GM12891 (cell line): ENCODE results near the gene GNAQ.

Experiments used
- POLR2A ChIP-seq: IDR thresholded peaks from 2 replicates; pipeline ENCODE4 v1.6.1; 2011; ENCODE audit warnings: low read depth, low read length, control low read depth
- POLR2AphosphoS5 ChIP-seq: IDR thresholded peaks from 2 replicates; pipeline ENCODE4 v1.6.1; 2011; ENCODE audit warnings: low read depth, low read length, control low read depth
- POU2F2 ChIP-seq: IDR thresholded peaks from 2 replicates; pipeline ENCODE4 v1.6.1; 2011; ENCODE audit warnings: low read depth, mild to moderate bottlenecking, control low read depth, low read length, moderate library complexity
- TAF1 ChIP-seq: IDR thresholded peaks from 2 replicates; pipeline ENCODE4 v1.6.1; 2011; ENCODE audit warnings: low read depth, low read length, control low read depth

DNA sequence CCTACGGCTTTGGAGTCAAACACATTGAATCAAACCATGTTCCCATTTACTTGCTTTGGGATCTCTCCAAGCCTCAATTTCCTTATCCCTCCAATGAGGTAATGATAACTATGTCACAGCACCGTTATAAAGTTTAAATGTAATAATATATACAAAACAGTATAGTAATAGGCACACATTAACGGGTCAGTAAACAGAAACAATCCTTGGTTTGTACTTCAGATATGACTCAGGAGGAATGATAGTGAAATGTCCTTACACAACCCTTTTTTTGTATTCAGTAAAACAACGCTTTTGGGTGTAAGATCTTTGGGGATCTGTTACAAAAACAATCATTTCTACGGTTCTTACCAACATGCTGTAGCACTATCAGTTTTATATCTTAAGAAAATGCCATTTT, 205.0 kb downstream of the GNAQ start:
- TF ChIP-seq TAF1 (no peak), POLR2AphosphoS5 (no peak), POLR2A (no peak), POU2F2 (no peak)
